ENCODE data around the gene FAM185A.
A peak's percentile ranks its signal among the peaks of the same experiment; 100 is the strongest.
"Not testable (repeated sequence)": the region's sequence is repeated elsewhere in the genome, so short reads cannot be mapped to it uniquely, and the experiment has no call there.

Gene FAM185A

DNA sequence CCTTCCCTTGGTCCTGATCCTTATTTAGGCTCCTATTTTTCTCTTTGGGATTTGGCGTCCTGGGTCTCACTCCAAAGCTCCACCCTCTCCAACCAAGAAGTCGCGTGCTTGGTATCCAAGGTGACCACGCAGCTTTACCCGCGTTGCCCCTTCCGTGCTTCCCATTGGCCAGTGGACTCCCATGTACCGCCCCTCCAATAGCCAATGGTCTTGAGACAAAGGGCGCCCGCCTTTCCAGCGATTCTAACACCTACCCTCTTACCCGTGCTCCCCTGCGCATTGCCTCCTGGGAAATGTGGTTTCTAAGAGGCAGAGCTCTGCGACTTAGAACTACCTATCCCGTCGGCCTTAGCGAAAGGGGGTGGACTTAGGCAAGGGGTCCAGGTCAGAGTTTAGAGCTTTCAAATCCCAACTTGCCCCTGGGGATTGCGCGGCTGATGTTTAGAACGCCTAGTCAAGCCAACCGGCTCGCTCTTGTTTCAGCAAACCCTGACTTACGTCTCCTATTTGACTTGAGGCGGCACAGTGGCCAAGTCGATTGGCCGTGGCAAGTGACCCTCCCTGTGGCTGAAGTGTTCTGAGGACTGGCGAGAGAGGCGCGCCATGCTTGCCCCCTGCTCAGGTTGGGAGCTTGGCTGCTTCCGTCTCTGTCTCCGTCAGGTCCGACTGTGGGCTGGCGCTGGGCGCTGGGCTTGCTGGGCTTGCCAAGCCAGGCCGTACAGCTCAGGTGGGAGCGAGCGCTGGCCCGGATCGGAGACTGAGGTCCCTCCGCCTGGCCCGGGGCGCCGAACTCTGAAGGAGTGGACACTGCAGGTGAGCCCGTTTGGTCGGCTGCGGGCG lies at the start of gene FAM185A:
TSS of gene FAM185A (plus strand) at position 395 of the 840 bp plus-strand sequence. CDS start at position 604, 209 bp downstream.
- H3K27ac ChIP-seq (ENCODE audit: low read depth, low read length), result peak within 1 kb of the TSS; percentile 64
- H3K9ac ChIP-seq (ENCODE audit: low read length); H3K27me3 ChIP-seq (ENCODE audit: control insufficient read depth, insufficient read depth, low read length); H3K36me3 ChIP-seq (ENCODE audit: control insufficient read depth, insufficient read depth, low read length); H3K4me1 ChIP-seq (ENCODE audit: control insufficient read depth, insufficient read depth, low read length): not testable (repeated sequence)
- H3K4me3 ChIP-seq (ENCODE audit: low read length), result peak within 1 kb of the TSS; percentile 82

DNA sequence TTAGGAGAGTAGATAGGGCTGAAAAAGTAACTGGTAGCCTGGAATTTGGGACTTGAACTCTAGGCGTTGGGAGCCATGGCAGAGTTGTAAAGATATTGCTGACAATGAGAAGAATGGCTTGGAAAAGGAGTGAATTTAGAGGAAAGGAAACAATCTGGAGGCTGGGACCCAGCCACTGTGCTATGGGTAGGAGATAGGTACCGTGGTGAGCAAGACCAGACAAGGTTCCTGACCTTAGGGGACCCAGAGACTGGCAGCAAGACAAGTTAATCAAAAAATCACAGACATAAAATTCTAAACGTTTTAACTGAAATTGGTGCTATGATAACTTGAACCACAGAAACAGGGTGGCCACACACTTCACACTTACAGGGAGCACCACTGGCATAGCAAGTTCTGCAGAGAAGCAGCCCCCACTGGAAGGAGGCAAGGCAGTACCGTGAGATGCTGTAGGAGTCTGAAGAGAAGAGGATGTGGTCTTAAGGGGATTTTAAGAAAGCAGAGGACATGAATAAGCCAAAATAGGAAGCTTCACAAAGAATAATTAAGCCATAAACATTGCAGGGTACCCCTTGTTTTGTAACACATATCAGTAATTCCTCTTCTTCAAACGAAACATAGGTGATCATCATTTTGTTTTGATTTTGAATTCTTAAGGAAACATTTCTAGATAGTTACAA lies 35.6 kb upstream of the FAM185A start:
- not testable (repeated sequence) for H3K4me3 ChIP-seq (ENCODE audit: low read length); H3K36me3 ChIP-seq (ENCODE audit: control insufficient read depth, insufficient read depth, low read length); H3K27me3 ChIP-seq (ENCODE audit: control insufficient read depth, insufficient read depth, low read length); H3K4me1 ChIP-seq (ENCODE audit: control insufficient read depth, insufficient read depth, low read length); H3K27ac ChIP-seq (ENCODE audit: low read depth, low read length); H3K9ac ChIP-seq (ENCODE audit: low read length)

DNA sequence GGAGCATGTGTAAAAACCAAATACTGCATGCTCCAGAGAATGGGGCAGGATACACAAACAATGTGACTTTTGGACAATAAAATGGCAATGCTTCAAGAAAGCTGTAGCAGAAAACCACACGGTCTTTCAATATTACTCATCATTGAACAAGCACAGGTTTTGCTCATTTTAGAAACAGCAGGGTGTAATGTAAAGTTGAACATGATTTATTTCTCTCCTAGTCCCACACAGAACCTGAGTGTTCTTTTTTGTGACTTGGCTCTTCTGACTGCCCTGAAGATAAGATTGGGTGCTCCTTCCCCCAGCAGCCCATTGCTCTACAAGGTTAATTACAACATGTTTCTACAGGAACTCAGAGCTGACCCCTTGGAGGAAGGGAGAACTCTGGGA lies 35.1 kb upstream of the FAM185A start:
- H3K36me3 ChIP-seq (ENCODE audit: control insufficient read depth, insufficient read depth, low read length), result not testable (repeated sequence)

DNA sequence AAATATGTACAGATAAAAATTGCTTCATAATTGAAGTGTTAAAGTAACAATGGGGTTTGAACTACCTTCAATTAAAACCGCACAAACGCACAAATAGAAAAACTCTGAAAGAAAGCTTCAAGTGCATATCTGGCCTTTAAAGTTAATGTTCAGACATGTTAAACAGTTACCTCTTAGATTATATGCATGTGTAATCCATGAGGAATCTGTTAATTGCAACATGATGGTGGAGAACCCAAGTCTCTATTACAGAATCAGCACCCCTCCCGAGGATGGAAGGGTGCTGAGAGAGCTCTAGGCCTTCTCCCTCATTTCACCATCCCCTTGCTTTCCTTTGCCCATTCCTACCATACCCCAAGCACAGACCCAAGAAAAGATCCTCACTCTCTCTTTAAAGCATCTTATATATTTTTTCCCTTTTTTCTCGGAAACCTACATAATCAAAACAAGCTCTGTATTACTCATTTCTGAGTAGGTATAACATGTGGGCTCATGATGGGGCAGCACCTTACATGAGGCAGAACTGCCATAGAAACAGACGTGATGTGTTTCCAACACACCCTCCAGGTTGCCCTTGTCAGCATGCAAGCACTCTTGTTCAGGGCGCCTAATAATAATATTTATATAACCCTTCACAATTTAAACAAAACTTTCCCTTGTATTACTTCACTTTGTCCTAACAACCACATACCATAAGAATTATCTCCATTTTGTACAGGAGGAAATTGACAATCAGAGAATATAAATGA lies 33.9 kb upstream of the FAM185A start:
- not testable (repeated sequence) for H3K27ac ChIP-seq (ENCODE audit: low read depth, low read length); H3K4me3 ChIP-seq (ENCODE audit: low read length); H3K36me3 ChIP-seq (ENCODE audit: control insufficient read depth, insufficient read depth, low read length); H3K9ac ChIP-seq (ENCODE audit: low read length); H3K27me3 ChIP-seq (ENCODE audit: control insufficient read depth, insufficient read depth, low read length); H3K4me1 ChIP-seq (ENCODE audit: control insufficient read depth, insufficient read depth, low read length)

More for the DNA sequence above, 35.1 kb upstream of the FAM185A start:
- H3K9ac ChIP-seq (ENCODE audit: low read length); H3K27ac ChIP-seq (ENCODE audit: low read depth, low read length); H3K4me3 ChIP-seq (ENCODE audit: low read length); H3K4me1 ChIP-seq (ENCODE audit: control insufficient read depth, insufficient read depth, low read length); H3K27me3 ChIP-seq (ENCODE audit: control insufficient read depth, insufficient read depth, low read length): not testable (repeated sequence)

DNA sequence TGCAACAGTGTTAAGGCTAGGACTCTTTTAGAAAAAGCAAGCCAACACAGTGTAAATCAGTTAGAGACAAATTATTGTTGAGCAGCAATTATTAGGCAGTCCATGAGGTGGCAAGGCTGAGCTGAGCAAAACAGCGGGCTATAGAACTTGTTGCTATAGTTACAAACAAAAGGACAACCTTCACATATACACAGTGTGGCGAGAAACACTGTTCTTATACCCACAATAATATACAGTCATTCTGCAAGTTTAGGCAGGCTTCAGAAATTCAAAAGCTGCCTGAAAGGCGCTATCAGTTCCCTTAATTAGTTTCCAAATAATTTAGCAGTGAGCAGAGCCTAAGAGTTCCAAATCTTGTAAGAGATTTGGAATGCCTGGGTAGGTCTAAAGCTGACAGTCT lies 33.1 kb upstream of the FAM185A start:
- H3K9ac ChIP-seq (ENCODE audit: low read length); H3K27ac ChIP-seq (ENCODE audit: low read depth, low read length); H3K27me3 ChIP-seq (ENCODE audit: control insufficient read depth, insufficient read depth, low read length); H3K4me3 ChIP-seq (ENCODE audit: low read length); H3K4me1 ChIP-seq (ENCODE audit: control insufficient read depth, insufficient read depth, low read length); H3K36me3 ChIP-seq (ENCODE audit: control insufficient read depth, insufficient read depth, low read length): not testable (repeated sequence)

DNA sequence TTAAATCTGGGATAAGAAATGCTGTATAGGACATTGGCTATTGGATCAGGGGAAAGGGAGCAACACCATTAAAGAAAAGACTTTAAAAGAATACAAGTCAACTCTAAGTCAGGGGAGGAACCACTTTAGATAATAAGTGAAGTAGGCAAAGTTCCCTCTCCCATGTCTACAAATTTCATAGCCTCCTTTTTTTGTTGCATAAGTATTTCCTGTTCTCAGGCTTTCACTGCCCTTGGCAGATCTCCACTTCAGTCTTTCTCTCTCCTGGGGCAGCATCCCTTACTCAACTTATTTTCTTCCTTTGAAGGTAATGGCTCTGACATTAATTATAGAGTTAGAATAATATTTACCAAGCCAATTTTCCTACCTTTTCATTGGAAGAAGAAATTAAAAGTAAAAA lies 30.3 kb upstream of the FAM185A start:
- H3K27ac ChIP-seq (ENCODE audit: low read depth, low read length); H3K36me3 ChIP-seq (ENCODE audit: control insufficient read depth, insufficient read depth, low read length); H3K4me3 ChIP-seq (ENCODE audit: low read length); H3K4me1 ChIP-seq (ENCODE audit: control insufficient read depth, insufficient read depth, low read length); H3K9ac ChIP-seq (ENCODE audit: low read length); H3K27me3 ChIP-seq (ENCODE audit: control insufficient read depth, insufficient read depth, low read length): not testable (repeated sequence)

DNA sequence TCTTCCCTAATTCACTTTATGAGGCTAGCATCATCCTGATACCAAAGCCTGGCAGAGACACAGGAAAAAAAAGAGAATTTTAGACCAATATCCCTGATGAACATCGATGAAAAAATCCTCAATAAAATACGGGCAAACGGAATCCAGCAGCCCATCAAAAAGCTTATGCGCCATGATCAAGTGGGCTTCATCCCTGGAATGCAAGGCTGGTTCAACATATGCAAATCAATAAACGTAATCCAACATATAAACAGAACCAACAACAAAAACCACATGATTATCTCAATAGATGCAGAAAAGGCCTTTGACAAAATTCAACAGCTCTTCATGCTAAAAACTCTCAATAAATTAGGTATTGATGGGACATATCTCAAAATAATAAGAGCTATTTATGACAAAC lies 22.6 kb upstream of the FAM185A start:
- not testable (repeated sequence) for H3K27ac ChIP-seq (ENCODE audit: low read depth, low read length); H3K36me3 ChIP-seq (ENCODE audit: control insufficient read depth, insufficient read depth, low read length); H3K9ac ChIP-seq (ENCODE audit: low read length); H3K4me1 ChIP-seq (ENCODE audit: control insufficient read depth, insufficient read depth, low read length); H3K4me3 ChIP-seq (ENCODE audit: low read length); H3K27me3 ChIP-seq (ENCODE audit: control insufficient read depth, insufficient read depth, low read length)

DNA sequence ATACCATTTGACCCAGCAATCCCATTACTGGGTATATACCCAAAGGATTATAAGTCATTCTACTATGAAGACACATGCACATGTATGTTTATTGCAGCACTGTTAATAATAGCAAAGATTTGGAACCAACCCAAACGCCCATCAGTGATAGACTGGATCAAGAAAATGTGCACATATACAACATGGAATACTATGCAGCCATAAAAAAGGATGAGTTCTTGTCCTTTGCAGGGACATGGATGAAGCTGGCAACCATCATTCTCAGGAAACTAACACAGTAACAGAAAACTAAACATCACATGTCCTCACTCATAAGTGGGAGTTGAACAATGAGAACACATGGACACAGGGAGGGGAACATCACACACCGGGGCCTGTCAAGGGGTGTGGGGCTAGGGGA lies 19.1 kb upstream of the FAM185A start:
- not testable (repeated sequence) for H3K27ac ChIP-seq (ENCODE audit: low read depth, low read length); H3K4me3 ChIP-seq (ENCODE audit: low read length); H3K4me1 ChIP-seq (ENCODE audit: control insufficient read depth, insufficient read depth, low read length); H3K27me3 ChIP-seq (ENCODE audit: control insufficient read depth, insufficient read depth, low read length); H3K9ac ChIP-seq (ENCODE audit: low read length); H3K36me3 ChIP-seq (ENCODE audit: control insufficient read depth, insufficient read depth, low read length)

DNA sequence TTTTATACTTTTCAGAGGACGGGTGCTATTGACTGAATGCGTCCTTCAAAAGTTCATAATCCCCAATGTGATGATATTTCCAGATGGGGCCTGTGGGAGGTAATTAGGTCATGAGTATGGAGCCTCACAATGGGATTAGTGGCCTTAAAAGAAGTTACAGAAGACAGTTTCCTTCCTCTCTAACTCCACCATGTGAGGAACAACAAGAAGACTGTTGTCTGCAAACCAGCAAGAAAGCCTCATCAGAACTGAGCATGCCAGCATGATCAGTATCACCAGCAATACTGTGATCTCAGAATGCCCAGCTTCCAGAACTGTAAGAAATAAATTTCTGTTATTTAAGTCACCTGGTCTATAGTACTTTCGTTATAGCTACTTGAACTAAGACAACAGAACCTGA lies 18.4 kb upstream of the FAM185A start:
- not testable (repeated sequence) for H3K27ac ChIP-seq (ENCODE audit: low read depth, low read length); H3K27me3 ChIP-seq (ENCODE audit: control insufficient read depth, insufficient read depth, low read length); H3K36me3 ChIP-seq (ENCODE audit: control insufficient read depth, insufficient read depth, low read length); H3K4me3 ChIP-seq (ENCODE audit: low read length); H3K4me1 ChIP-seq (ENCODE audit: control insufficient read depth, insufficient read depth, low read length); H3K9ac ChIP-seq (ENCODE audit: low read length)

DNA sequence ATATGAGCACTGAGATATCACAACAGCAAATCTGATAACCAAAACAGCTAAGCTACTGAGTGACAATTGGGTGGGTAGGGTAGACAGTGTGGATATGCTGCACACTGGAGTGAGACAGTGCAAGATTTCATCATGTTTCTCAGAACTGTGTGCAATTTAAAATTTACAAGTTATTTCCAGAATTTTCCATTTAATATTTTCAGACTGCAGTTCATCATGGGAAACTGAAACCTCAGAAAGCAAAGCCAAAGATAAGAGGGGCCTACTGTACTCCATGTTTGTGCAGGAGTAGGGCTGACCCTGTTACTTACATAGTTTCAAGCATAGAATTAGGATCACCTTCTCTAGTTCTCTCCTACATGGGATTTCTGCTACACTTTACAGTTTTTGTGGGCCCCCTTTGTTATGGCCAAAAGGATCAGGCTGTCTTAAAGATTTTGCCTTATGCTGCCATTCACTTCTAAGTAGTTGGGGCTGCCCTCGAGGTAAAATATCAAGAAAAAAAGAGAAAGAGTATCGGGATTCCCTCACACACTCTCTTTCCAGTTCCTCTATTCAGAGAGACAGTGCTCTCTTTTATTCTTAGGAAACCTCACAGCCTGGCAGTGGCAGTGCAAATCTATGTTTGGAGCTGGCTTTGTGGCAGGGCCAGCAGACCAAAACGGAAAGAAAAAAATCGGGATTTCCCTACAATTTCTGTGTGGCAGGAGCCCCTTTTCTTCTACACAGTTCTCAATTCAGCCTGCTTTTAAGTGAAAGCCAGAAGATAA lies 6.6 kb upstream of the FAM185A start:
- not testable (repeated sequence) for H3K4me3 ChIP-seq (ENCODE audit: low read length); H3K4me1 ChIP-seq (ENCODE audit: control insufficient read depth, insufficient read depth, low read length); H3K9ac ChIP-seq (ENCODE audit: low read length); H3K27me3 ChIP-seq (ENCODE audit: control insufficient read depth, insufficient read depth, low read length); H3K27ac ChIP-seq (ENCODE audit: low read depth, low read length); H3K36me3 ChIP-seq (ENCODE audit: control insufficient read depth, insufficient read depth, low read length)

DNA sequence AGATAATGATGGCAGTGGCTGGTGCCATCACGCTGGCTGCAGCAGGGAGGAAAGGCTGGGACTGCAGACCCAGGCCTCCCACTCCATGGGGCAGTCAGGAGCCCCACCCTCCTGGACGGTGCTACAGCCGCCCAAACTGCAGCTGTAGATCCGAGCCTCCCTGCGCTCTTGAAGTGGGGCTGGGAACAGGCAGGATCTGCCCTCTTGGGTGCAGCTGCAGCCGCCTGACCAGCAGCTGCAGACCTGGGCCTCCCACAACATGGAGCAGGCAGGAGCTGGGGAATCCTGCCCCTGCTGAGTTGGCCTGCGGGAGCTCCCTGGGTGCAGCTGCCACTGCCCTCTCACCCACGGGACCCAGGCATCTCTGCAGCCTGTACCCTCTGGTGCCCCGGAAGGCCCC lies 4.9 kb upstream of the FAM185A start:
- not testable (repeated sequence) for H3K4me1 ChIP-seq (ENCODE audit: control insufficient read depth, insufficient read depth, low read length); H3K27me3 ChIP-seq (ENCODE audit: control insufficient read depth, insufficient read depth, low read length); H3K27ac ChIP-seq (ENCODE audit: low read depth, low read length); H3K4me3 ChIP-seq (ENCODE audit: low read length); H3K36me3 ChIP-seq (ENCODE audit: control insufficient read depth, insufficient read depth, low read length); H3K9ac ChIP-seq (ENCODE audit: low read length)
